Mucosa of rectum (tissue), 2 donors: ENCODE results near the gene PLPP4.

Source experiments
- H3K27ac ChIP-seq, 2 donors: one replicate each; pipeline ENCODE4 v1.7.0; 2013; ENCODE audit warnings: inconsistent platforms in 2 of 2, low read depth in 2 of 2, low read length in 2 of 2
- H3K27me3 ChIP-seq, 2 donors: one replicate each; pipeline ENCODE4 v1.7.0; 2013; ENCODE audit warnings: low read length in 2 of 2; ENCODE audit not compliant: control insufficient read depth in 2 of 2, insufficient read depth in 2 of 2
- H3K36me3 ChIP-seq, 2 donors: one replicate each; pipeline ENCODE4 v1.7.0; 2013; ENCODE audit warnings: low read length in 2 of 2; ENCODE audit not compliant: control insufficient read depth in 2 of 2, insufficient read depth in 2 of 2
- H3K4me1 ChIP-seq, 2 donors: one replicate each; pipeline ENCODE4 v1.7.0; 2013; ENCODE audit warnings: low read length in 2 of 2, mild to moderate bottlenecking in 1 of 2; ENCODE audit not compliant: control insufficient read depth in 2 of 2, insufficient read depth in 2 of 2
- H3K4me3 ChIP-seq, 2 donors: one replicate each; pipeline ENCODE4 v1.7.0; 2013; ENCODE audit warnings: low read length in 2 of 2
- H3K9ac ChIP-seq, 2 donors: one replicate each; pipeline ENCODE4 v1.7.0; 2013; ENCODE audit warnings: low read length in 2 of 2, low read depth in 1 of 2, mild to moderate bottlenecking in 1 of 2
- H3K9me3 ChIP-seq, 2 donors: one replicate each; pipeline ENCODE4 v1.7.0; 2013; ENCODE audit warnings: low read length in 2 of 2; ENCODE audit not compliant: control insufficient read depth in 2 of 2
- donor health status: healthy.
- donor health status: Normal muscosa, but diverticular disease.

PLPP4 gene

GRCh38 chr10:120428754-120429153 is 28.3 kb upstream of the PLPP4 start:
- Histone ChIP-seq H3K27ac (no peak overlapping the region), H3K27me3 (no peaks in the 10 kb centered on the region)

GRCh38 chr10:120429395-120429794 is 27.6 kb upstream of the PLPP4 start:
- H3K27me3 ChIP-seq = no peaks in the 10 kb centered on the region
- no peaks in the 10 kb centered on the region for H3K36me3 ChIP-seq
- no peaks in the 10 kb centered on the region for H3K9me3 ChIP-seq
- no peak overlapping the region for H3K4me3 ChIP-seq
- H3K27ac ChIP-seq = no peak overlapping the region
- H3K4me1 ChIP-seq = no peaks in the 10 kb centered on the region
- no peak overlapping the region for H3K9ac ChIP-seq

More at GRCh38 chr10:120428754-120429153, 28.3 kb upstream of the PLPP4 start:
- no peaks in the 10 kb centered on the region for H3K4me1 ChIP-seq
- no peak overlapping the region for H3K4me3 ChIP-seq
- no peak overlapping the region for H3K9ac ChIP-seq
- H3K9me3 ChIP-seq = no peaks in the 10 kb centered on the region
- no peaks in the 10 kb centered on the region for H3K36me3 ChIP-seq

- Histone ChIP-seq H3K36me3 (no peaks in the 10 kb centered on the region), H3K4me3 (no peak overlapping the region), H3K9me3 (no peaks in the 10 kb centered on the region), H3K27ac (no peak overlapping the region), H3K4me1 (no peaks in the 10 kb centered on the region), H3K9ac (no peak overlapping the region), H3K27me3 (no peaks in the 10 kb centered on the region)
These were observed 25.8 kb upstream of the PLPP4 start for GRCh38 chr10:120431251-120431651.

- Histone ChIP-seq H3K4me3 (no peak overlapping the region), H3K9ac (no peak overlapping the region), H3K36me3 (no peaks in the 10 kb centered on the region), H3K4me1 (no peaks in the 10 kb centered on the region), H3K9me3 (no peaks in the 10 kb centered on the region), H3K27me3 (no peaks in the 10 kb centered on the region), H3K27ac (no peak overlapping the region)
These were observed 24.8 kb upstream of the PLPP4 start for GRCh38 chr10:120432209-120432608.

GRCh38 chr10:120433141-120433540 is 23.9 kb upstream of the PLPP4 start:
- H3K27ac ChIP-seq = no peak overlapping the region
- H3K4me1 ChIP-seq = no peaks in the 10 kb centered on the region
- H3K4me3 ChIP-seq = no peak overlapping the region
- H3K9ac ChIP-seq = no peak overlapping the region
- no peaks in the 10 kb centered on the region for H3K27me3 ChIP-seq
- no peaks in the 10 kb centered on the region for H3K9me3 ChIP-seq
- H3K36me3 ChIP-seq = no peaks in the 10 kb centered on the region

- H3K4me3 ChIP-seq = no peak overlapping the region
- no peaks in the 10 kb centered on the region for H3K4me1 ChIP-seq
These were observed 20.5 kb upstream of the PLPP4 start for GRCh38 chr10:120436439-120437112.

GRCh38 chr10:120437541-120437940 is 19.5 kb upstream of the PLPP4 start:
- Histone ChIP-seq H3K4me3 (no peak overlapping the region), H3K36me3 (no peaks in the 10 kb centered on the region), H3K4me1 (no peaks in the 10 kb centered on the region), H3K9me3 (no peaks in the 10 kb centered on the region), H3K27me3 (no peaks in the 10 kb centered on the region), H3K27ac (no peak overlapping the region), H3K9ac (no peak overlapping the region)

More at GRCh38 chr10:120436439-120437112, 20.5 kb upstream of the PLPP4 start:
- no peaks in the 10 kb centered on the region for H3K36me3 ChIP-seq
- no peaks in the 10 kb centered on the region for H3K27me3 ChIP-seq
- H3K27ac ChIP-seq = no peak overlapping the region
- no peaks in the 10 kb centered on the region for H3K9me3 ChIP-seq
- H3K9ac ChIP-seq = no peak overlapping the region

GRCh38 chr10:120451968-120452367 is 5.1 kb upstream of the PLPP4 start:
- peaks cover 2 to 17% of the 10 kb centered on the region in 2 donors for H3K27me3 ChIP-seq
- H3K4me1 ChIP-seq = peaks cover 2 to 3% of the 10 kb centered on the region in 2 donors
- H3K27ac ChIP-seq = no peak overlapping the region
- no peaks in the 10 kb centered on the region for H3K36me3 ChIP-seq
- H3K9me3 ChIP-seq = no peaks in the 10 kb centered on the region
- H3K9ac ChIP-seq = no peak overlapping the region
- H3K4me3 ChIP-seq = no peak overlapping the region

GRCh38 chr10:120453319-120453718 is 3.7 kb upstream of the PLPP4 start:
- no peak overlapping the region for H3K27ac ChIP-seq
- no peak overlapping the region for H3K4me3 ChIP-seq
- peaks cover 9 to 29% of the 10 kb centered on the region in 2 donors for H3K27me3 ChIP-seq
- no peak overlapping the region for H3K9ac ChIP-seq
- peaks cover 3 to 7% of the 10 kb centered on the region in 2 donors for H3K4me1 ChIP-seq
- H3K9me3 ChIP-seq = no peaks in the 10 kb centered on the region
- H3K36me3 ChIP-seq = no peaks in the 10 kb centered on the region

GRCh38 chr10:120453886-120454285 is 3.1 kb upstream of the PLPP4 start:
- H3K36me3 ChIP-seq = no peaks in the 10 kb centered on the region
- no peak overlapping the region for H3K27ac ChIP-seq
- no peak overlapping the region for H3K9ac ChIP-seq
- peaks cover 3 to 7% of the 10 kb centered on the region in 2 donors for H3K4me1 ChIP-seq
- H3K4me3 ChIP-seq = no peak overlapping the region
- peaks cover 13 to 35% of the 10 kb centered on the region in 2 donors for H3K27me3 ChIP-seq
- H3K9me3 ChIP-seq = no peaks in the 10 kb centered on the region
